Heart left ventricle (tissue), 13 donors: ENCODE results near the gene FBXL17.

Experiments
- CTCF ChIP-seq, 12 donors: fragments of 200-600 bp; sonication (generic) in 4 of 12; IDR thresholded peaks; one replicate each; pipeline versions ENCODE4 v1.5.0 to v1.8.0; 2018 to 2022; ENCODE audit warnings: antibody characterized with exemption in 12 of 12, mild to moderate bottlenecking in 5 of 12
- POLR2A ChIP-seq, 2 donors: fragments of 450-650 bp; IDR thresholded peaks; one replicate each; pipeline ENCODE4 v1.6.1; 2017; ENCODE audit warnings: antibody characterized with exemption in 2 of 2, mild to moderate bottlenecking in 2 of 2, moderate library complexity in 2 of 2
- donor health status: ischemic (EF 13 %, LVEDD 7.1; RV severe dilation, severe dysfunction).
- donor health status: DM: no; HTN: yes; CAD: no.
- donor health status: DM: no; HTN: no; CAD: no.
- donor health status: ischemic (EF 25% LVEDD 6.9; RV normal size, moderate dysfunction).
- donor health status: ischemic (EF 25% LVEDD 5.7; RV mildly dilated, moderate dysfunction).
- donor health status: ischemic (EF 35%, LVEDD 5.7; RV mildly dilated, moderate dysfunction).
- donor health status: nonischemic (EF 11% LVEDD 7.7; RV severe dilation, severe dysfunction).
- donor health status: DM: yes; HTN: yes; CAD: no.
- donor health status: PGD.
- donor health status: ischemic (EF 29% LVEDD 5.4; RV normal size, mild dysfunction).
- donor health status: nonischemic (EF 23%, LVEDD 6.1; RV moderate dilation, normal function).

GRCh38 chr5:107861565-107861964, 520.3 kb downstream of the FBXL17 start:
- no peak for TF ChIP-seq CTCF (IDR thresholded peaks at IDR 0.05)
- no peak for TF ChIP-seq POLR2A (IDR thresholded peaks at IDR 0.05)
